Measurements from ENCODE around the gene MS4A14.
"Not testable (repeated sequence)": the region's sequence is repeated elsewhere in the genome, so short reads cannot be mapped to it uniquely, and the experiment has no call there.

MS4A14 gene

DNA sequence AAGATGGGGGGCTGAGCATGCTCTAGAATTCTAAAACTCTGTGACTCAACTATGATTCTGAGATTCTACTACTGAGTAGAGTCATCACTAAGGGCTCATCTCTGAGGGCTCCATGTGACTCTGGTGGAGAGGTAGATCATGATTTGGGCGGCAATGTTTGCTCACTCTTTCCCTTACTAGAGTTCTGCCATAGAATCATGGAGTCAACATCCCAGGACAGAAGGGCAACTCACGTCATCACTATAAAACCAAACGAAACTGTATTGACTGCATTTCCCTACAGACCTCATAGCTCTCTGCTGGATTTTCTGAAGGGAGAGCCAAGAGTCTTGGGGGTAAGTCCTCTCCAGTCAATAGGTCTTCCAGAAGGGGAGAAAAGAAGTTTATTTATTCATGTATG, at the start of gene MS4A14:
TSS of gene MS4A14 (plus strand) at position 78 of the 400 bp plus-strand sequence. CDS start at position 198, 120 bp downstream.
- no peak for DNase-seq

- DNase-seq = no peak
Measured at GRCh38 chr11:60347084-60347797, 49.0 kb upstream of the MS4A14 start.

GRCh38 chr11:60348116-60348515, 48.1 kb upstream of the MS4A14 start:
- no peak for DNase-seq

- no peak for DNase-seq
Measured at GRCh38 chr11:60349990-60350389, 46.3 kb upstream of the MS4A14 start.

DNA sequence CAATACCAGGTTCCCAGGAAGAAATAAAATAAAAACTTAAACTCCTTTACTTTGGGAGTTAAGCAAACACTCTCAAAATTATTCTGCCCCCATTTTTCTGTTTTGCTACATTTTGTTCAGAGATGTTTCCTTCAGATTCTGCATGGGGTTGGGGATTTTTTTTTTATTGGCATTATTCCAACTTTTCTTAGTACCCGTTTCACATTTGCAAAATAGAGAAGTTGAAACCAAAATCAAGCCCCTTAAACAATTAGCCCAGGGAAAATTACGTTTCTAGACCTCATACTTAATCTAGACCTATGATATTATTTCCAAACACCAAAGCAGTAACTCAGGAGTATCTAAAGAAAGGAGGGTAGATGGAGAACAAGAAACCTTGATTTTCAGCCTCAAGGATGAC, 38.5 kb upstream of the MS4A14 start:
- no peak for DNase-seq

GRCh38 chr11:60360621-60361020, 35.6 kb upstream of the MS4A14 start:
- no peak for DNase-seq

GRCh38 chr11:60362241-60362640, 34.0 kb upstream of the MS4A14 start:
- DNase-seq = no peak

- DNase-seq = peak; percentile 15
Measured at GRCh38 chr11:60363542-60364470, 32.5 kb upstream of the MS4A14 start.

DNA sequence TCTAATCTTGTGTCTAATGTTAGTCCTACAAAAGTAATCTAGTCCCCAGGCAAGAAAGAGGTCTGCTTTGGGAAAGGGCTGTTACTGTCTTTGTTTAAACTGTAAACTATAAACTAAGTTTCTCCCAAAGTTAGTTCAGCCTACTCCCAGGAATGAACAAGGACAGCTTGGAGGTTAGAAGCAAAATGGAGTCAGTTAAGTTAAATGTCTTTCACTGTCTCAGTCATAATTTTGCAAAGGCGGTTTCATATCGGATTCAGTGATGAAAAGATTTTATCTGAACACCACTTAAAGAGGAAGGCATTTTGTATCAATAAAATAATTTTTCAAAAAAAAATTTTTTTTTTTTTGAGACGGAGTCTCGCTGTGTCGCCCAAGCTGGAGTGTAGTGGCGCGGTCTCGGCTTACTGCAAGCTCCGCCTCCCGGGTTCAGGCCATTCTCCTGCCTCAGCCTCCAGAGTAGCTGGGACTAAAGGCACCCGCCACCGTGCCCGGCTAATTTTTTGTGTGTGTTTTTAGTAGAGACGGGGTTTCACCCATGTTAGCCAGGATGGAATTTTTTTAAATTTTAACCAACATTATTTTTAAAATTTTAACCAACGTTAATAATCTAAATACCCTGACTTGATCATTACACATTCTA, 29.9 kb upstream of the MS4A14 start:
- not testable (repeated sequence) for DNase-seq

DNA sequence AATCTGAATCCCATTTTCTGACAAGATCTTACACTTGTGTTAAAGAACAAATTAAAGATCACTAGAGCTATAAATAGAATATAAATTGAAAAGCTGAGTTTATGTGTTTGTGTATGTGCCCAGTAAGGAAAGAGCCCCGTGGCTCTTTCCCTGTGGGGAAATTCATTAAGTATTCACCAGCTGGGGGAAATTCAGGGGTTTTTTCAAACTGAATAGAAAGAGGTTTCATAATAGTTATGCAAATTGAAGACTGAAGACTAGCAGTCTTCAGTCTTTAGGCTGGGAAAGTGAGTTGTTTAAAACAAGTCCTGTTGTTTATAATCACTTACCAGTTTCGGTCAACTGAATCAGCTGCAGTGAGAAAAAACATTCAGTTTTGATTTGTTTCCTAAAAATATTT, 29.2 kb upstream of the MS4A14 start:
- no peak for DNase-seq

- DNase-seq = no peak
Measured at GRCh38 chr11:60367896-60368295, 28.4 kb upstream of the MS4A14 start.

GRCh38 chr11:60370252-60370810, 25.9 kb upstream of the MS4A14 start:
- no peak for DNase-seq

- DNase-seq = no peak
Measured at GRCh38 chr11:60370811-60371298, 25.4 kb upstream of the MS4A14 start.

DNA sequence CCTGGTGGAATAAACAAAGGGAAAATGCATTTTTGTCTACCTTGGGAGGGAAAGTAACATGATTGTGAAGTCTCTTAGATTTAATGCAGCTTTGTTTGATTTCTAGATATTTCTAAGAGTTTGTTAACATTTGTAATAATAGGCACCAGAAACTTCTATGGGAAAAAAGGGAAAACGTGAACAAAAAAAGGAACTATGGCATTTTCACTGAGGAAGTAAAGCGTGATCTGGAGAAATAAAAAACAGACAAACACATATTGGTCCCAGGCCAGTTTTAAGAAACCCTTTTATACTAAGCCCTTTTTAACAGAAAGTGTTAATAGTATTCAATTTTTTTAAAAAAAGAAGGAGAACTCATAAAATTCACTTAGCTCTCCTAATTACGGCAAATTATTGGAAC, 24.9 kb upstream of the MS4A14 start:
- DNase-seq = no peak

DNA sequence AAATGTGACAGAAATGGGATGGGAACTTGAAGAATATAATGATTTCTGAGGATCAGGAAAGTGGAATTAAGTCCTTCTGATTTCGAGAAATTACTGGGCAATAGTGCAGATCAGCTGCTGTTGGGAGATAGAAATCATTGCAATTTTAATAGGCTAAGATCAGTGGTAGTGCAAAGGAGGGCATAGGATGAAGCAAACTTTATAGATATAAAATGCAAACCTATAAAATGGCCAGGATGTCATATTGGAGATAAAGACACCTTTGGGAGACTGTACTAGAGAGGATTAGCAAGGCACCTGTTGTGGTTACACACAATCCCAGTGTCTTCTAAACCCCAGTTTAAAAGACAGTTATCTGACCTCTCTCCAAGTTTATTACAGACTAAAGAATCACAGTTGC, 24.4 kb upstream of the MS4A14 start:
- no peak for DNase-seq

GRCh38 chr11:60372767-60373166, 23.5 kb upstream of the MS4A14 start:
- no peak for DNase-seq

DNA sequence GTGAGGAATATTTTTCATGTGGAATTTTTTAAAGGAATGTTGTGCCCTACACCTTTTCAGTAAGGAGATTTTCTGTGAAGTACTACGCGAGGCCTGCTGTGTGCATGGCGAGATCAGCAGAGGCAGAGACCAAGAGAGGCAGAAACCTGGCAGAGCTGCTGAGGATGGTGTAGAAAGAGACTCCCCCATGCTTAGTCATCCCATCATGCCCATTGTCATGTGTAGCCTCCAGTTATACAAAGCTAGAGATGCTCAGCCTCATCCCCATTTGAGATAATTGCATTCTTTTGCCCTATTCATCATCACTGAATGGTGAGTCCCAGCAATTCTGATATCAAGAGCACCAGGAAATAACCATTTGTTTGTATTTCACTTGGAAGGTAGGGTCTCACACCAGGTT, 20.9 kb upstream of the MS4A14 start:
- no peak for DNase-seq

DNA sequence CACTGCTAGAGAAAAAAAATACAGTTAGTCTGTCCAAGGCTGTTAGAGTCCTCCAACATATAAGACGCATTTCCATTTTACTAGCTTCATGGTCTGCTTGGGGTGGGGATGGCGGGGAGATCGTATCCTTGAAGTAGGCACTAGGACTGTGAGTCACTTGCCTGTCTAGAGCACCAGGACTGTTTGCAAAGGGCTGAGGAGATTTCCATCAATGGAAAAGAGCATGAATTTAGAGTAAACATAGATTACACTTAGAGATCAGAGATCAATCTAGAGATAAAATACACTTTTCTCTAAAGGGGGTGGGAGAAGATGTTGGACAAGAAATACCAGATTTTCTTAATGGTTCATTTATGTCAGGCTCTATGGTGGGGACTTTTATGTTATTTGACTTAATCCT, 19.7 kb upstream of the MS4A14 start:
- no peak for DNase-seq

DNA sequence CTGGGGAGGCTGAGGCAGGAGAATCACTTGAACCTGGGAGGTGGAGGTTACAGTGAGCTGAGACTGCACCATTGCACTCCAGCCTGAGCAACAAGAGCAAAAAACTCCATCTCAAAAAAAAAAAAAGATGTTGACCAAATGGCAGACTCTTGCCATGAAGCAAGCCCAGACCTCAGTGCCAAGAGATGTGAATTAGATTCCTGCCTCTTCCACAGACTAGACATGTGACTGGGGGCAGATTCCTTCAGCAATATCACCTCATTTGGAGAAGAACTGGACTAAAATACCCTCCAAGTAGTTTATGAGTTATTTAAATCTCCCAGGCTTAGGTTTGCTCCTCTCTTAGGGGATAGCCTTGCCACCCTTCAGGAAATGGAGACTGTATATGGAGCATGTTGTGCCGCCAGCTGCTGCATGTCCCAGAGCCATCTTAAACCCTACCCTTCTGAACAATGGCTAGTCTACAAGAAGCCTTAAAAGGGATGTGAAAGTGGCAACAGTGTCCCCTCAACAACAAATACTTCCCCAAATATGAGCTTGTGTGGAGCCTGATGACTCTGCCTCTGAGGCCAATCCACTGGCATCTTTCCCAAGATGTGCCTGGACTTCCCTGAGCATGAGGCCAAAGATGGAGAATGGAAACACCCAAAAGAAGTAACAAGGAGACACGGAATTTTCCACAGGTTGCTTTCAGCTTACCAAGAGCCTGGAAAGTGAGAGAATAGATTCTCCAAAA, 18.7 kb upstream of the MS4A14 start:
- DNase-seq = no peak

DNA sequence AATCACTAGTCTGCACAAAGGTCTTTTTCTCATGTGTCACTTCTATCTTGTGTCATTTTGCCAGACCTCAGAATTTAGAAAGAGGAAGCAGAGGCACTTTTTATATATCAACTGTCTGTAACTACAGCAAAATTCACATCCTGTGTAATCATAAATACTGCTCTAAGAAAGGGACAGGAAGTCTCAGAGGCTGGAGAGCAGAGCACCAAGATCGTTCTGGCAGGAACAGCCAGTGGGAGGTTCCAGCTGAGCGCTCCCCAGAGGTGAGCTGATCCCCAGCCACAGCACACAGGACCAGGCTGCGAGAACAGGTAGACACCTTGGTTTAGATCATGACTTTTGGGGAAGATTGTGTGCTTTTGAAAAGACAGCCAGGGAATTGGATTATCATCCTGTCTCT, 17.9 kb upstream of the MS4A14 start, which contains the start of gene MS4A7:
TSS of gene MS4A7 (plus strand) at position 179 of the 400 bp plus-strand sequence. CDS start 4,610 bp downstream, outside the sequence.
- no peak for DNase-seq

DNA sequence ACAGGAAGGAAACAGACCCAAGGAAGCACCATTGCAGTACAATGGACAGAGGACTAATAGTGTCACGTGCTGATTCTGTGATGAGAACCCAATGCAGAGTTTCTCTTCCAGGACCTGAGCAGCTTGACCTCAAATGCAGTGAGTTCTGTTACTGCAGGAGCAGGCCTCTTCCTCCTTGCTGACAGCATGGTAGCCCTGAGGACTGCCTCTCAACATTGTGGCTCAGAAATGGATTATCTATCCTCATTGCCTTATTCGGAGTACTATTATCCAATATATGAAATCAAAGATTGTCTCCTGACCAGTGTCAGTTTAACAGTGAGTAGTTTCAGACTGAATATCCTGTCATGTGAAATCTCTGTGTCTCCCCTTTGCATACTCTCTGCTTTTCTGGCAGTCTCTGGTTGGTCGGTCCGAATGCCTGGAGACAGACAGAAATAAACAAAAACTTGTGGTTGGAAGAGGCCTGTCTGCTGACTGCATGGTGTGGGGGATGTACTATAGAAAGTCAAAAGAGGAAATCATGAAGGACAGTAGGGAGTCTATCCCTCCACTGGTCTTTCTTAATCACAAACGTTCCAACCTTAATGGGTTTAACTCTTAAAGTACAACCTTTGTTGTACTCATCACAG, 6.9 kb upstream of the MS4A14 start:
- DNase-seq = no peak

GRCh38 chr11:60390419-60390818, 5.8 kb upstream of the MS4A14 start:
- no peak for DNase-seq
